ENCODE measurements around the gene IGFBP1. TPM values are rescaled to one million over a fixed set of nuclear protein-coding genes. Genes with fewer than 3 reads are reported as not detected.
"Not testable (repeated sequence)": the region's sequence is repeated elsewhere in the genome, so short reads cannot be mapped to it uniquely, and the experiment has no call there.

Gene IGFBP1
- total RNA-seq, 1 experiment from 2014 or later = not detected

DNA sequence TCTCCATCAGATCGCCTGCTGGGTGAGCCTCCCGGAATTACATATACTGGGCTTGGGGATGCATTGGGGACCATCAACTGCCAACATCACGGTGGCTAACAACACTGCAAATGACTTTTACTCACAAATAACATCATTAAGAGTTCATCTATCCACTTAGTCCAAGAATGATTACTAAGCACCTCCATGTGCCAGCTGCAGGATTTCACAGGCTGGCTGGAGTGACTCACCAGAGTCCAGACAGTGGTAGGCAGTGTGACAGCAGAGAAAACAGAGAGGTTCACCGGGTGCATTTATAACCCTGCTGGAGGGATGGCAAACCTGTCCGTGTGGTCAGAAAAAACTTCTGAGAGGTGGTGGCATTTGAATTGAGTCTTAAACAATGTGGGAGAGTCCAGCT, 36.0 kb downstream of the IGFBP1 start:
- Histone ChIP-seq H3K9me2 (replicated peaks; ENCODE audit: insufficient read depth, low read length) (no peaks in the 10 kb centered on the region), H3K4me3 (ENCODE audit: low read length) (no peak overlapping the region), H3K79me2 (ENCODE audit: low read length) (no peaks in the 10 kb centered on the region), H3K9me3 (ENCODE audit: low read length) (no peaks in the 10 kb centered on the region), H3K27me3 (ENCODE audit: low read length) (no peaks in the 10 kb centered on the region), H4K20me1 (ENCODE audit: insufficient read depth, low read depth, low read length) (no peaks in the 10 kb centered on the region), H3K36me3 (ENCODE audit: insufficient read depth, low read length) (no peaks in the 10 kb centered on the region), H3K4me2 (ENCODE audit: low read depth, low read length, poor library complexity, severe bottlenecking) (no peak overlapping the region), H3K9ac (ENCODE audit: low read length) (no peak overlapping the region), H3K27ac (ENCODE audit: low read length) (no peak overlapping the region), H3K4me1 (ENCODE audit: low read length) (no peaks in the 10 kb centered on the region), H2AFZ (ENCODE audit: low read length) (no peak overlapping the region)
- no peak for DNase-seq

- Histone ChIP-seq H3K4me2 (ENCODE audit: low read depth, low read length, poor library complexity, severe bottlenecking) (no peak overlapping the region), H3K4me3 (ENCODE audit: low read length) (no peak overlapping the region), H3K27me3 (ENCODE audit: low read length) (no peaks in the 10 kb centered on the region), H3K4me1 (ENCODE audit: low read length) (no peaks in the 10 kb centered on the region), H3K9me2 (replicated peaks; ENCODE audit: insufficient read depth, low read length) (no peaks in the 10 kb centered on the region), H3K9me3 (ENCODE audit: low read length) (no peaks in the 10 kb centered on the region), H2AFZ (ENCODE audit: low read length) (no peak overlapping the region), H3K79me2 (ENCODE audit: low read length) (no peaks in the 10 kb centered on the region), H3K9ac (ENCODE audit: low read length) (no peak overlapping the region), H4K20me1 (ENCODE audit: insufficient read depth, low read depth, low read length) (no peaks in the 10 kb centered on the region), H3K27ac (ENCODE audit: low read length) (no peak overlapping the region), H3K36me3 (ENCODE audit: insufficient read depth, low read length) (no peaks in the 10 kb centered on the region)
- no peak for DNase-seq
Observed at GRCh38 chr7:45927721-45928120, 39.4 kb downstream of the IGFBP1 start.

- no peaks in the 10 kb centered on the region for H3K9me3 ChIP-seq (ENCODE audit: low read length)
- no peaks in the 10 kb centered on the region for H3K9me2 ChIP-seq (replicated peaks; ENCODE audit: insufficient read depth, low read length)
- H3K27me3 ChIP-seq (ENCODE audit: low read length) = no peaks in the 10 kb centered on the region
- no peak overlapping the region for H2AFZ ChIP-seq (ENCODE audit: low read length)
- no peak overlapping the region for H3K4me3 ChIP-seq (ENCODE audit: low read length)
- H3K36me3 ChIP-seq (ENCODE audit: insufficient read depth, low read length) = no peaks in the 10 kb centered on the region
- H3K4me1 ChIP-seq (ENCODE audit: low read length) = no peaks in the 10 kb centered on the region
- no peaks in the 10 kb centered on the region for H4K20me1 ChIP-seq (ENCODE audit: insufficient read depth, low read depth, low read length)
- no peak for DNase-seq
- no peaks in the 10 kb centered on the region for H3K79me2 ChIP-seq (ENCODE audit: low read length)
- no peak overlapping the region for H3K4me2 ChIP-seq (ENCODE audit: low read depth, low read length, poor library complexity, severe bottlenecking)
- H3K9ac ChIP-seq (ENCODE audit: low read length) = no peak overlapping the region
- H3K27ac ChIP-seq (ENCODE audit: low read length) = no peak overlapping the region
Observed at GRCh38 chr7:45930967-45931366, 42.7 kb downstream of the IGFBP1 start.

- no peaks in the 10 kb centered on the region for H4K20me1 ChIP-seq (ENCODE audit: insufficient read depth, low read depth, low read length)
- DNase-seq = no peak
- no peaks in the 10 kb centered on the region for H3K27me3 ChIP-seq (ENCODE audit: low read length)
- H2AFZ ChIP-seq (ENCODE audit: low read length) = no peak overlapping the region
- no peak overlapping the region for H3K9ac ChIP-seq (ENCODE audit: low read length)
- no peaks in the 10 kb centered on the region for H3K36me3 ChIP-seq (ENCODE audit: insufficient read depth, low read length)
- no peak overlapping the region for H3K4me2 ChIP-seq (ENCODE audit: low read depth, low read length, poor library complexity, severe bottlenecking)
- no peaks in the 10 kb centered on the region for H3K79me2 ChIP-seq (ENCODE audit: low read length)
- no peak overlapping the region for H3K27ac ChIP-seq (ENCODE audit: low read length)
- H3K9me3 ChIP-seq (ENCODE audit: low read length) = no peaks in the 10 kb centered on the region
- H3K9me2 ChIP-seq (replicated peaks; ENCODE audit: insufficient read depth, low read length) = no peaks in the 10 kb centered on the region
- H3K4me1 ChIP-seq (ENCODE audit: low read length) = no peaks in the 10 kb centered on the region
- no peak overlapping the region for H3K4me3 ChIP-seq (ENCODE audit: low read length)
Observed at GRCh38 chr7:45937301-45937700, 49.0 kb downstream of the IGFBP1 start.

DNA sequence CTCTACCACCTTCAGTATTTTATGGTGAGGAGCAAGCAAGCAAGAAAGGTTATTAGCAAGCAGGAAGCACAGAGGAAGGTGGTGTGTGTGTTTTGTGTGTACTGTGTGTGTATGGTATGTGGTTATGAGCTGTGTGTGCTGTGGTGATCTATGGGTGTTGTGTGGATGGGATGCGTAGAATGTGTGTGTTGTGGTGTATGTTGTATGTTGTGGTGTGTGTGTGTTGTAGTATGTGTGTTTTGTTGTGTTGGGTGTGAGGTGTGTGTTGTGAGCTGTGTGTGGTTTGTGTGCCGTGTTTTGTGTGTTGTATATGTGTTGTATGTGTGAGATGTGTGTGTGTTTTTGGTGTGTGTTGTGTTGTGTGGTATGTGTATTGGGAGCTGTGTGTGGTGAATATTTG, 49.6 kb downstream of the IGFBP1 start:
- Histone ChIP-seq H2AFZ (ENCODE audit: low read length) (no peak overlapping the region), H3K79me2 (ENCODE audit: low read length) (no peaks in the 10 kb centered on the region), H3K9me3 (ENCODE audit: low read length) (no peaks in the 10 kb centered on the region), H3K36me3 (ENCODE audit: insufficient read depth, low read length) (no peaks in the 10 kb centered on the region), H3K4me1 (ENCODE audit: low read length) (no peaks in the 10 kb centered on the region), H3K9ac (ENCODE audit: low read length) (no peak overlapping the region), H3K9me2 (replicated peaks; ENCODE audit: insufficient read depth, low read length) (no peaks in the 10 kb centered on the region), H3K4me3 (ENCODE audit: low read length) (no peak overlapping the region), H4K20me1 (ENCODE audit: insufficient read depth, low read depth, low read length) (no peaks in the 10 kb centered on the region), H3K4me2 (ENCODE audit: low read depth, low read length, poor library complexity, severe bottlenecking) (no peak overlapping the region), H3K27ac (ENCODE audit: low read length) (no peak overlapping the region), H3K27me3 (ENCODE audit: low read length) (no peaks in the 10 kb centered on the region)
- DNase-seq = no peak

DNA sequence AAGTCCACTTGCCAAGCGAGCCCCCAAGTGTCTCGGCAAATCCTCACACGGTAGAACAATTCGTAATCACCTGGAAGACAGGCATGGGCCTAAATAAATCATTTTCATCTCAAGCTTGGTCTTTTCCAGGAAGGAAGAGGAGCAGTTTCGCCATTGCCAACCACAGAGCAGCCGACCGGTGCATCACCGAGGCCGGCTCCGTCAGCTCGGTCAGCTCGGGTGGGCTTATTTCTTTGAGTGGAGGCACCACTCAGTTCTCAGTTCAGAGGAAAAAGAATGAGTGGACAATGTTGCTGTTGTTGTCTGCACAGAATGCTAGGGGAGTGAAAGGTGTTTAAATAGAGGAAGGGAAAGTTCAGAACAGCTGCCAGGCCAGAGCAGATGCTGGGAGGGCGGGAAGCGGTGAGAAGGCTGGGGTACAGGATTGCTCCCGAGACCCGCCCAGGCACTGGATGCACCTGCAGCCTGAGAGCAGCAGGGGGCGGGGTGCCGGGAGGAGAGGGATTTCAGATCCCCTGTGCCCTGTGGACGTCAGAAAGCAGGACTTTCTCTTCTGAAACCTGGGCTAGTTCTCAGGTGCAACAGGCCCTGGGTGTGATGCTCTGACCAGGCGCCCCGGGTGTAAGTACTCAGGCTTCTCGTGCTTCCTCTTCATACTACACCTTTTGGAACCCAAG, 50.5 kb downstream of the IGFBP1 start:
- no peak overlapping the region for H2AFZ ChIP-seq (ENCODE audit: low read length)
- H3K27ac ChIP-seq (ENCODE audit: low read length) = no peak overlapping the region
- no peak overlapping the region for H3K9ac ChIP-seq (ENCODE audit: low read length)
- H3K27me3 ChIP-seq (ENCODE audit: low read length) = no peaks in the 10 kb centered on the region
- H3K4me1 ChIP-seq (ENCODE audit: low read length) = no peaks in the 10 kb centered on the region
- H3K9me2 ChIP-seq (replicated peaks; ENCODE audit: insufficient read depth, low read length) = no peaks in the 10 kb centered on the region
- H4K20me1 ChIP-seq (ENCODE audit: insufficient read depth, low read depth, low read length) = no peaks in the 10 kb centered on the region
- no peaks in the 10 kb centered on the region for H3K79me2 ChIP-seq (ENCODE audit: low read length)
- no peaks in the 10 kb centered on the region for H3K36me3 ChIP-seq (ENCODE audit: insufficient read depth, low read length)
- no peaks in the 10 kb centered on the region for H3K9me3 ChIP-seq (ENCODE audit: low read length)
- H3K4me2 ChIP-seq (ENCODE audit: low read depth, low read length, poor library complexity, severe bottlenecking) = no peak overlapping the region
- no peak overlapping the region for H3K4me3 ChIP-seq (ENCODE audit: low read length)
- peak; percentile 41 for DNase-seq

GRCh38 chr7:45939574-45939973, 51.3 kb downstream of the IGFBP1 start:
- Histone ChIP-seq H3K79me2 (ENCODE audit: low read length) (no peaks in the 10 kb centered on the region), H3K9ac (ENCODE audit: low read length) (no peak overlapping the region), H4K20me1 (ENCODE audit: insufficient read depth, low read depth, low read length) (no peaks in the 10 kb centered on the region), H3K27me3 (ENCODE audit: low read length) (no peaks in the 10 kb centered on the region), H3K4me2 (ENCODE audit: low read depth, low read length, poor library complexity, severe bottlenecking) (no peak overlapping the region), H3K36me3 (ENCODE audit: insufficient read depth, low read length) (no peaks in the 10 kb centered on the region), H3K4me3 (ENCODE audit: low read length) (no peak overlapping the region), H3K4me1 (ENCODE audit: low read length) (no peaks in the 10 kb centered on the region), H3K9me2 (replicated peaks; ENCODE audit: insufficient read depth, low read length) (no peaks in the 10 kb centered on the region), H2AFZ (ENCODE audit: low read length) (no peak overlapping the region), H3K27ac (ENCODE audit: low read length) (no peak overlapping the region), H3K9me3 (ENCODE audit: low read length) (no peaks in the 10 kb centered on the region)
- no peak for DNase-seq

DNA sequence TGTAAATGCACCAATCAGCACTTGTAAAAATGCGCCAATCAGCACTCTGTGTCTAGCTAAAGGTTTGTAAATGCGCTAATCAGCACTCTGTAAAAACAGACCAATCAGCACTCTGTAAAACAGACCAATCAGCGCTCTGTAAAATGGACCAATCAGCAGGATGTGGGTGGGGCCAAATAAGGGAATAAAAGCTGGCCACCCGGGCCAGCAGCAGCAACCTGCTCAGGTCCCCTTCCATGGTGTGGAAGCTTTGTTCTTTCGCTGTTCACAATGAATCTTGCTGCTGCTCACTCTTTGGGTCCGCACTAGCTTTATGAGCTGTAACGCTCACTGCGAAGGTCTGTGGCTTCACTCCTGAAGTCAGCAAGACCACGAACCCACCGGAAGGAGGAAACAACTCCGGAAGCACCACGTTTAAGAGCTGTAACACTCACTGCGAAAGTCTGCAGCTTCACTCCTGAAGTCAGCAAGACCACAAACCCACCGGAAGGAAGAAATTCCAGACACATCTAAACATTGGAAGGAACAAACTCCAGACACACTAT, 52.0 kb downstream of the IGFBP1 start:
- not testable (repeated sequence) for H4K20me1 ChIP-seq (ENCODE audit: insufficient read depth, low read depth, low read length); DNase-seq; H3K4me3 ChIP-seq (ENCODE audit: low read length); H3K9me2 ChIP-seq (replicated peaks; ENCODE audit: insufficient read depth, low read length); H3K27me3 ChIP-seq (ENCODE audit: low read length); H3K27ac ChIP-seq (ENCODE audit: low read length); H3K9me3 ChIP-seq (ENCODE audit: low read length); H3K36me3 ChIP-seq (ENCODE audit: insufficient read depth, low read length); H3K4me2 ChIP-seq (ENCODE audit: low read depth, low read length, poor library complexity, severe bottlenecking); H3K4me1 ChIP-seq (ENCODE audit: low read length); H2AFZ ChIP-seq (ENCODE audit: low read length); H3K9ac ChIP-seq (ENCODE audit: low read length); H3K79me2 ChIP-seq (ENCODE audit: low read length)
